ENCODE measurements around the gene ARAP2. TPM values are rescaled to one million over a fixed set of nuclear protein-coding genes. Genes with fewer than 3 reads are reported as not detected.

Gene ARAP2
- total RNA-seq, 1 experiment from 2014 or later: 5.5 TPM

DNA sequence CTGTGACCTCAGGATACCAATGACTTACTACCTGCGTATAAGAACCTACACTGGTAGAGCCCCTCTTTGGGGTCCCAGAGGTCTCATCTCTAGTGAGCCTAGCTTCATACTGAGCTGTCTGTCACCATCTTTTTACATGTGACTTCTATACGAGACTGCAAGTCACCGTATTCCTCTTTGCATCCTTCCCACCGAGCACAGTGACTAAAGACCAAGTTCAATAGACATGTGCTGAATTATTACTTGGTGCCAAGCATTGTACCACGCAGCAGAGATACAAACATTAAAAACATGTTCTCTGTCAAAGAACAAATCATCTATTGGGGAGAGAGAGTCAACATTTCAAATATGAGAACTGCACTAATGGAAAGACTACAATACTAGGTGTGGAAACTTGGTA, 16.4 kb downstream of the ARAP2 start:
- H3K27me3 ChIP-seq (ENCODE audit: control insufficient read depth, insufficient read depth, low read length): no peaks in the 10 kb centered on the region
- intact Hi-C loops (cut with micrococcal nuclease; ENCODE audit: unreplicated experiment) (no loop called here), in situ Hi-C loops (cut with HindIII; ENCODE audit: low pct_unique_long_range_greater_than_20kb, low sequenced_read_pairs) (no loop called here)
- no peaks in the 10 kb centered on the region for H3K36me3 ChIP-seq (ENCODE audit: control insufficient read depth, insufficient read depth, low read length)
- TF ChIP-seq TCF7L2 (IDR thresholded peaks at IDR 0.05; ENCODE audit: low read depth, low read length) (no peak), SIN3A (IDR thresholded peaks at IDR 0.05; ENCODE audit: borderline replicate concordance, insufficient read depth, low read depth, low read length) (no peak), POLR2AphosphoS5 (IDR thresholded peaks at IDR 0.05; ENCODE audit: low read depth, low read length) (no peak)
- TF ChIP-seq, protein P1, sequence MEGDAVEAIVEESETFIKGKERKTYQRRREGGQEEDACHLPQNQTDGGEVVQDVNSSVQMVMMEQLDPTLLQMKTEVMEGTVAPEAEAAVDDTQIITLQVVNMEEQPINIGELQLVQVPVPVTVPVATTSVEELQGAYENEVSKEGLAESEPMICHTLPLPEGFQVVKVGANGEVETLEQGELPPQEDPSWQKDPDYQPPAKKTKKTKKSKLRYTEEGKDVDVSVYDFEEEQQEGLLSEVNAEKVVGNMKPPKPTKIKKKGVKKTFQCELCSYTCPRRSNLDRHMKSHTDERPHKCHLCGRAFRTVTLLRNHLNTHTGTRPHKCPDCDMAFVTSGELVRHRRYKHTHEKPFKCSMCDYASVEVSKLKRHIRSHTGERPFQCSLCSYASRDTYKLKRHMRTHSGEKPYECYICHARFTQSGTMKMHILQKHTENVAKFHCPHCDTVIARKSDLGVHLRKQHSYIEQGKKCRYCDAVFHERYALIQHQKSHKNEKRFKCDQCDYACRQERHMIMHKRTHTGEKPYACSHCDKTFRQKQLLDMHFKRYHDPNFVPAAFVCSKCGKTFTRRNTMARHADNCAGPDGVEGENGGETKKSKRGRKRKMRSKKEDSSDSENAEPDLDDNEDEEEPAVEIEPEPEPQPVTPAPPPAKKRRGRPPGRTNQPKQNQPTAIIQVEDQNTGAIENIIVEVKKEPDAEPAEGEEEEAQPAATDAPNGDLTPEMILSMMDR (IDR thresholded peaks at IDR 0.05): no peak
- TF ChIP-seq, protein P2, sequence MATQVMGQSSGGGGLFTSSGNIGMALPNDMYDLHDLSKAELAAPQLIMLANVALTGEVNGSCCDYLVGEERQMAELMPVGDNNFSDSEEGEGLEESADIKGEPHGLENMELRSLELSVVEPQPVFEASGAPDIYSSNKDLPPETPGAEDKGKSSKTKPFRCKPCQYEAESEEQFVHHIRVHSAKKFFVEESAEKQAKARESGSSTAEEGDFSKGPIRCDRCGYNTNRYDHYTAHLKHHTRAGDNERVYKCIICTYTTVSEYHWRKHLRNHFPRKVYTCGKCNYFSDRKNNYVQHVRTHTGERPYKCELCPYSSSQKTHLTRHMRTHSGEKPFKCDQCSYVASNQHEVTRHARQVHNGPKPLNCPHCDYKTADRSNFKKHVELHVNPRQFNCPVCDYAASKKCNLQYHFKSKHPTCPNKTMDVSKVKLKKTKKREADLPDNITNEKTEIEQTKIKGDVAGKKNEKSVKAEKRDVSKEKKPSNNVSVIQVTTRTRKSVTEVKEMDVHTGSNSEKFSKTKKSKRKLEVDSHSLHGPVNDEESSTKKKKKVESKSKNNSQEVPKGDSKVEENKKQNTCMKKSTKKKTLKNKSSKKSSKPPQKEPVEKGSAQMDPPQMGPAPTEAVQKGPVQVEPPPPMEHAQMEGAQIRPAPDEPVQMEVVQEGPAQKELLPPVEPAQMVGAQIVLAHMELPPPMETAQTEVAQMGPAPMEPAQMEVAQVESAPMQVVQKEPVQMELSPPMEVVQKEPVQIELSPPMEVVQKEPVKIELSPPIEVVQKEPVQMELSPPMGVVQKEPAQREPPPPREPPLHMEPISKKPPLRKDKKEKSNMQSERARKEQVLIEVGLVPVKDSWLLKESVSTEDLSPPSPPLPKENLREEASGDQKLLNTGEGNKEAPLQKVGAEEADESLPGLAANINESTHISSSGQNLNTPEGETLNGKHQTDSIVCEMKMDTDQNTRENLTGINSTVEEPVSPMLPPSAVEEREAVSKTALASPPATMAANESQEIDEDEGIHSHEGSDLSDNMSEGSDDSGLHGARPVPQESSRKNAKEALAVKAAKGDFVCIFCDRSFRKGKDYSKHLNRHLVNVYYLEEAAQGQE (IDR thresholded peaks at IDR 0.05; ENCODE audit: insufficient read depth in 1 of 2, low read depth in 2 of 2, low read length in 1 of 2): no peak
- CTCF ChIA-PET: no interaction called here
- no peak overlapping the region; the same call in 1 of the 2 replicates for H3K27ac ChIP-seq (ENCODE audit: low read length)
- POLR2A ChIA-PET: no interaction called here
- DNase-seq (ENCODE audit: low read depth, low spot score) (no peak), ATAC-seq (no peak)
- H3K9me3 ChIP-seq (ENCODE audit: control insufficient read depth, insufficient read depth, low read depth, low read length): no peaks in the 10 kb centered on the region
- no peak overlapping the region for H3K4me3 ChIP-seq (ENCODE audit: low read depth in 2 of 2, low read length in 2 of 2)
- H3K4me1 ChIP-seq (ENCODE audit: control insufficient read depth, insufficient read depth, low read length): peaks cover 5% of the 10 kb centered on the region; the same call in 1 of the 2 replicates
- BruUV-seq (replicated peaks): no TSS peak

DNA sequence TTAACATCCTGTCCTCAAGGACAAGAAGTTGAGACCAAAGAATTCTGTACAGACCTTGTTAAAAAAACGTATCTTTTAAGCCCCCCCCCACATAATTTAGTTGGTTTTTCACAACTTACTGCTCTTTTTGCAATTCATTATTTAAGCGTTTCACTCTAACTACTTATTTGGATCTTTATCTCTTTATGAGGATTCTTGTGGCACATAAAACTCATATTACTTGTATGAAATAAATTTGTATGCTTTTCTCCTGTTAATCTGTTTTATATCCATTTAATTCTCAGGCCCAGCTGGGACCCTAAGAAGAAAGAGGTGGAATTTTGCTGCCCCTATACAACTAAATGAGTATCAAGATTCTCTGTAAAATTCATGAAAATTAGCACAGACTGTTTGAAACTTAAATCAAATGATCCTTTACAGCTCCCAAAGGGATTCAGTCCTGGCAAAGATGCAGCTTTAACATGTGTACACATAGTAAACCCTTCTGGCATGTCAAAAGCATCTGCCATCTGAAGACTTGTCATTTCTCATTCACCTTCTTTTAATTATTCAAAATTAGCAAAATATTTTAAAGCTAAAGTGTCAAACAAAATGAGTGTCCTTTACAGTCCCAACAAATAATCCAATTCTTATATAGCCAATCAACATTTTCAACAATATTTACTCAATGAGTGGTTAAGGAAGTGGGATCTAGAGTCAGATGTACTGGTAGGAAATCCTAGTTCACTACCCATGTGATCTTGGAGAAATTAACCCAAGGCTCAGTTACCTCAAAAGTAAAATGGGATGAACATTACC, 17.7 kb downstream of the ARAP2 start:
- Histone ChIP-seq H3K36me3 (ENCODE audit: control insufficient read depth, insufficient read depth, low read length) (no peaks in the 10 kb centered on the region), H3K4me1 (ENCODE audit: control insufficient read depth, insufficient read depth, low read length) (peaks cover 5% of the 10 kb centered on the region; the same call in 1 of the 2 replicates), H3K27ac (ENCODE audit: low read length) (no peak overlapping the region), H3K4me3 (ENCODE audit: low read depth in 2 of 2, low read length in 2 of 2) (no peak overlapping the region), H3K9me3 (ENCODE audit: control insufficient read depth, insufficient read depth, low read depth, low read length) (no peaks in the 10 kb centered on the region), H3K27me3 (ENCODE audit: control insufficient read depth, insufficient read depth, low read length) (no peaks in the 10 kb centered on the region)
- TF ChIP-seq, protein P2 (IDR thresholded peaks at IDR 0.05; ENCODE audit: insufficient read depth in 1 of 2, low read depth in 2 of 2, low read length in 1 of 2): no peak
- no peak for TF ChIP-seq SIN3A (IDR thresholded peaks at IDR 0.05; ENCODE audit: borderline replicate concordance, insufficient read depth, low read depth, low read length)
- no peak for TF ChIP-seq POLR2AphosphoS5 (IDR thresholded peaks at IDR 0.05; ENCODE audit: low read depth, low read length)
- no peak for TF ChIP-seq TCF7L2 (IDR thresholded peaks at IDR 0.05; ENCODE audit: low read depth, low read length)
- TF ChIP-seq, protein P1 (IDR thresholded peaks at IDR 0.05): no peak
- intact Hi-C loops (cut with micrococcal nuclease; ENCODE audit: unreplicated experiment) (no loop called here), in situ Hi-C loops (cut with HindIII; ENCODE audit: low pct_unique_long_range_greater_than_20kb, low sequenced_read_pairs) (no loop called here)
- no peak for ATAC-seq
- ChIA-PET POLR2A (no interaction called here), CTCF (no interaction called here)
- BruUV-seq (replicated peaks): no TSS peak
- no peak for DNase-seq (ENCODE audit: low read depth, low spot score)

Measured in Panc1 (cell line).